Tongue (tissue), 2 donors: Measurements from ENCODE around the gene KATNA1. TPM values are rescaled to one million over a fixed set of nuclear protein-coding genes. Genes with fewer than 3 reads are reported as not detected.

ENCODE experiments used
- small RNA-seq: library from RNA; depleted of rRNA; stranded (forward); fragments of <200 nt; gene quantifications from one replicate; pipeline ENCODE3, GENCODE V24; 2014; ENCODE audit warnings: low replicate concordance
- total RNA-seq: library from RNA; depleted of rRNA; stranded (reverse); fragments of >200 nt; gene quantifications from one replicate; pipeline ENCODE4 v1.2.3, GENCODE V29; 2014

KATNA1 gene
- total RNA-seq, 1 donor from 2014 or later, result 27.3 TPM

Small RNA genes within 50 kb of the gene (small RNA-seq; reads per million reads assigned to genes)
- gene RF00019 (not detected), gene RF00410 (not detected)

Other genes with a start within 250 kb of the KATNA1 start
- gene SUMO4, start 248.5 kb downstream of the KATNA1 start, total RNA-seq, result 5.5 TPM
- 0.72 TPM for gene ZC3H12D, start 163.7 kb downstream of the KATNA1 start, total RNA-seq
- 45.5 TPM for gene PPIL4, start 102.7 kb downstream of the KATNA1 start, total RNA-seq
- 56.1 TPM for gene GINM1, start 82.3 kb downstream of the KATNA1 start, total RNA-seq
- 31.8 TPM for gene LATS1, start 69.4 kb upstream of the KATNA1 start, total RNA-seq
- 27.6 TPM for gene NUP43, start 97.8 kb upstream of the KATNA1 start, total RNA-seq
- gene PCMT1, start 101.0 kb upstream of the KATNA1 start, total RNA-seq, result 165 TPM
- 38.5 TPM for gene LRP11, start 215.6 kb upstream of the KATNA1 start, total RNA-seq
- 8.8 TPM for gene RAET1E, start 249.4 kb upstream of the KATNA1 start, total RNA-seq